Right hindlimb (tissue), 1 donor: ENCODE measurements around the gene TRIM65.
"Not testable (repeated sequence)": the region's sequence is repeated elsewhere in the genome, so short reads cannot be mapped to it uniquely, and the experiment has no call there.

ENCODE experiments used
- DNase-seq: peaks from one replicate; pipeline ENCODE4 v3.0.0-alpha.2; 2018

TRIM65 gene

DNA sequence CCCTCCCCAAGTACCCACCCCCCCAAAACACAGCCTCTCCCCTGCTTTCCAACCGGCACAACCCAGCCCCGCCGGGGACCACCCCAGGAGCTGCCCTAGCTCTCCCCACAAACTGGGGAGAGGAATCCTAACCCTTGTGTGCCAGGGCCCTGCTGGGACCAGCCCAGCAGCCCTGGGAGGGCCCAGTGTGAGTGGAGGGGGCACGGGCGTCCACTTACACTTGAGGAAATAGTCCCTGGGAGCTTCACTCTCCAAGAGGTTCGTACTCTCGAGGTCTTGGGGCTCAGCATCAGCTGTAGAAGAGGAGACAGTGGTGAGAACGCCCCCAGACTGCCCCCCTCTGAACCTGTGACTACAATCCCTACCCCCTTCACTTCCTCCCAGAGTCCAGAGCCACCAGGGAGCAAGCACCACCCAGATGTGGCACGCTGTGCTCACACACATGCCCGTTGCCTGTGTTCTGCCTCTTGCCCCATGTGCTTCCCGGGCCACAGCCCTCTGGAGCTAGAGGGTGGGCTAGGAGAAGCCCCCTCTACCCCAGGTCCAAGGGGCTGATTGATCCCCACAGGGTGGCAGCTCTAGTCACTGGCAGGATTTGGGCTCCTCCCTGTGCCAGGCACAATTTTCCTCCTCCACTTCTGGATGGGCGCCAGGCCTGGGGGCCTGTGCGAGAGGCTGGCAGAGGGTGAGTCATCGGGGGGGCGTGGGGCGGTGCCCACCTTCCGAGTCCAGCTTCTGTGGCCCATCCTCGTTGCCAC is 21.4 kb downstream of the TRIM65 start:
- no peak for DNase-seq

DNA sequence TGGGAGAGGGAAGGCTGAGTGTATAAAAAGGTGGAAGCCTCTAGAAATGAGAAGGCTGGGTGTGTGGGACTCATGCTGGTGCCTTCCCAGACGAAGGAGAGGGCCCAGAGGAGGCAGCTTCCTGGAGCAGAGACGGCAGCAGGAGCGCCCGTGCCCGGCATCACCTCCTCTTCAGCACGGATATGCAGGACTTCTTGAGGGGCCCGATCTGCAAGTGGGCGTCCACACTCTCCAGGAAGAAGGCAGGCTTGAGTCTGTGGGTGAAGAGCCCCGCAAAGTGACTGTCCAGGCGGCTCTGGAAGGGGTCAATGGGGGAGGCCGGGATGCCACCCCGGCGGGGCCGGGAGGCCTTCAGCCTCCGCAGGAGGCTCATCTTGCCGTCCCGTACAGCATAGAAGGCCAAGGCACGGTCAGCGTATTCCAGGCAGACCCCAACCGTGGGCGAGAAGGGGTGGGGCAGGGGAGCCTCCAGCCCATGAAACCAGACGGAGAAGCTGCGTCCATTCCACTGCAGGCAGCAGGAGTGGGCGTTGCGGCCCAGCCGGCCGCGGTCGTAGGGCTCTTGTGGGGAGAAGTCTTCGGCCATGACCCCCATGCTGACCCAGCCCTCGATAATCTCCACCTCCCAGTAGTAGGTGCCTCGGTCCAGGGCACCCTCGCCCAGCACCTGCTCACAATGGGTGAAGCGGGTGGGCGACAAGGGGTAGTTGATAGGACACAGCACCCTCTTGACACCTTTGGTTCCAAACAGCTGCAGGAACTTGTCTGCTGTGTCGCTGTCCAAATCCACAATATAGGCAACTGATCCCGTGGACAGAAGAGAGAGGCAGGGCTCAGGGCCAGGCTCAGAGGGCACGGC is 22.2 kb downstream of the TRIM65 start:
- DNase-seq = no peak

DNA sequence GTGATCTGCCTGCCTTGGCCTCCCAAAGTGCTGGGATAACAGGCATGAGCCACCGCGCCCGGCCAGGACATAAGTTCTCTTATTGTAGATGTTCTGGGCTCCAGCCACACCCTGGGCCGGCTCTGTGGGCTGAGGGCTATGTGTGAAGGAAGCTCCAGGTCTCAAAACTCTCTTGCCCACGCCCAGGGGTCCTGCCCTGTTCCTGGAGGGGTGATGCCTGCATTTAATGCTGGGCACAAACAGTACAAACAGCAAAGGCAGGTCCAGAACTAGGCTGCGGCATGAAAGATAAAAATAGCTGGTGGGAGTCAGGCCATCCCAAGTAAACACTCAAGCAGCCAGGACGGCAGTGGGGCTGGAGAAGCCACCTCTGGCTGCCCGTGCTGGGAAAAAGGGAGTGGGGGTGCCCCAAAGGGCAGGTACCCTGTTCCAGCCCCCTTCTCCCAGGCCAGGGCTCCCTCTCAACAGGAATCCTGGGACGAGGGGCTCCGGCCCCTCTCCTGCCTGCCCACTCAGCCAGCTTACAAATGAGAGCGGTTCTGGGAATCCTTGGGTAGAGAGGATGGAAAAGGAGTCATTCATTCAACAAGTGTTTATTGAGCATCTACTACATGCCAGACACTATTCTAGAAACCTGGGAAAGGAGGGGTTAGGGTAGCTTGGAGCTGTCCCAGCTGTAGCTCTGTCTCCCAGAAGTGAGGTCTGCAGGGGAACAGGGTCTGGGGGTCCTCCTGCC is 23.0 kb downstream of the TRIM65 start:
- no peak for DNase-seq

DNA sequence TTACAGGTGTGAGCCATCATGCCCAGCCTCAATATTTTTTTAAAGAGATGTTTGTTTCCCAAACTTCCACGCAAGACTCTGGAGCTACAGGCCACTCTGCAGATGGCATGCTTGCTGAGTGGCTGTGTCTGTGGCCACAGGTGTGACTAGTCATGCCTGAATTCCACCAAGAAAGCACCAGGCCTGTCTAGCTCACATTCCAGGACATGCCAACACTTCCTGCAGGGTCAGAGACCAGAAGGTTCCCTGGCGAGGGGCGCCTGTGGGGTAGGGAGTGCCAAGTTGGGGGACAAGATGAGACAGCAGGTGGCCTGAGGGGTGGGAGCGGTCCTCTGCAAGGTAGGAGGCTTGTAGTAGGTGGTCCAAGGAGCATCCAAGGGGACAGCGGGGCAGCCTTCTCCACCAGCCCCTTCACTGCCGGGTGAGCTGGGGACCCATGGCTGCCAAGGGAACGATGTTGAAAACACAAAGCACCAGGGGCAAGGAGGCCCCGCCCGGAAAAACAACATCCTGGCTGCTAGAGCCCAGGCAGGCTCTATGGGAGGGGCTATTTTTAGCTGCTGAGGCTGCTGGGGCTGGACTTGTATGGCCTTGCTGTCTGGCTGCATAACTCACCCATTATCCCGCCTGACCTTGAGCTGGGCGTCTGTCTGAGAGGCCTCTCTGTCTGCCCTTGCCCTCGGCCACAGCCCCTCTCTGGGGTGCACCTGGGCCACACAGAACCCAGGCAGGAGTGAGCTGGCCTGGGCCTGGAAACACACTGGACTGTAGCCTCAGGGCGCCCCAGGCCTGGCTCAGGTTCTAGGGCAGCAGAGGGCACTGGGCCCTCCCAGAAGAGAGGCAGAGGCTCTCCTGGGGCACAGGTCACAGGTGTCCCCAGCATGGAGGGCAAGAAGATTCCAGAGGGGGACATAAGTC is 24.1 kb downstream of the TRIM65 start:
- peak; percentile 83 for DNase-seq

DNA sequence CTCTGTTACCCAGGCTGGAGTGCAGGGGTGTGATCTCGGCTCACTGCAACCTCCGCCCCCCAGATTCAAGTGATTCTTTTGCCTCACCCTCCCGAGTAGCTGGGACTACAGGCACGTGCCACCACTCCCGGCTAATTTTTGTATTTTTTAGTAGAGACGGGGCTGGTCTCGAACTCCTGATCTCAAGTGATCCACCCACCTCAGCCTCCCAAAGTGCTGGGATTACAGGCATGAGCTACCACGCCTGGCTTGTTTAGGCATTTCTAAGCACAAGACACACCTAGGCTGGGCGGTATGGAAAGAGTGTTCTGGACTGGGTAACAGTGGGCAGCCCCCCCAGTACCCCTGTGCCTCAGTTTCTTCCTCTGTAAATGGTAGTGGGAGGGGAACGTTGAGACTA is 26.5 kb downstream of the TRIM65 start:
- DNase-seq = not testable (repeated sequence)

DNA sequence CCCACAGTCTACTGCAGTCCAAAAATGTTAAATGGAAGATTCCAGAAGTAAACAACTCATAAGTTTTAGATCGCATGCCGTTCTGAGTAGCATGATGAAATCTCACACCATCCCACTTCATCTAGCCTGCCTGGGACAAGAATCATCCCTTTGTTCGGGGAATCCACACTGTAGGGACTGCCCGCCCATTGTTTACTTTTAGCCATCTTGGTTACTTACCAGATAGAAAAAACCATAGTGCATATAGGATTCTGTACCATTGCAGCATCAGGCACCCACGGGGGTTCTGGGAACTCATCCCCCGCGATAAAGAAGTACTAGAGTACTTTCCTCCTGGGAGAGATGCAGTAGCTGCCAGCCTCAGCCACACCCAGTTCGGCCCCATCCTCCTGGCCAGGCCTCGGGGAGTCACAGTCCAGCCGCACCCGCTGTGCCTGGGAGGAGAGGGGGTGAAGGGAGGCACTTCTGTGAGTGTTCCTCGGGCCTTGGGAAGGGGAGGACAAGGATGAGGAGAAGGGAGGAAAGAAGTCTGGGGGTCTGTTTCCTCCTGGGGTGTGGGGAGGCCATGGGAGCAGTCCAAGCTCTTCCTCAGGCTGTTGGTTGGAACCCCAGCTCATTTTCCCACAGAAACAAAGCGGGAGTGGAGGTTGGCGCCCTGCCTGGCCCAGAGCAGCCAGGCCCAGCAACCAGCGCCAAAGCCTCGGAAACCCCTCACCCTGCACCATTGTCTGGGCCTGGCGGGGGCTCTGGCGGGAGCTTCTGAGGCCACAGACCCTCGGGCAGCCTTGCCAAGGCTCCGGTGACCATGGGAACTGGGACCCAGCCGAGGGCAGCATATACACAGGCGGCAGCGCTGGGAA is 27.2 kb downstream of the TRIM65 start:
- peak; percentile 69 for DNase-seq

DNA sequence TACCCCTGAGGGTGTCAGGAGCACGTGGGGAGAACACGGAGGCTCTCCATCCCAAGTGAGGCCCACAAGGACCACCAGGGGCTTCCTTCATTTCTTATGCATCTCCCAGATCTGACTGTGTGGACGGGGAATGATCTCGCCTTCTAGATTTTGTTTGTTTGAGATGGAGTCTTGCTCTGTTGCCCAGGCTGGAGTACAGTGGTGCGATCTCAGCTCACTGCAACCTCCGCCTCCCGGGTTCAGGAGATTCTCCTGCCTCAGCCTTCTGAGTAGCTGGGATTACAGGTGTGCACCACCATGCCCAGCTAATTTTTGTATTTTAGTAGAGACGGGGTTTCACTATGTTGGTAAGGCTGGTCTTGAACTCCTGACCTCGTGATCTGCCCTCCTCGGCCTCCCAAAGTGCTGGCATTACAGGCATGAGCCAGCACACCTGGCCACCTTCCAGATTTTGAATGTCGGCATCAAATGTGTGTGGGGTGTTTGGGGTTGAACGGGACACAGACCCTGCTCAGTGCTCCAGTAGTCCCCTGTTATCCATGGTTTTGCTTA is 27.9 kb downstream of the TRIM65 start:
- not testable (repeated sequence) for DNase-seq

DNA sequence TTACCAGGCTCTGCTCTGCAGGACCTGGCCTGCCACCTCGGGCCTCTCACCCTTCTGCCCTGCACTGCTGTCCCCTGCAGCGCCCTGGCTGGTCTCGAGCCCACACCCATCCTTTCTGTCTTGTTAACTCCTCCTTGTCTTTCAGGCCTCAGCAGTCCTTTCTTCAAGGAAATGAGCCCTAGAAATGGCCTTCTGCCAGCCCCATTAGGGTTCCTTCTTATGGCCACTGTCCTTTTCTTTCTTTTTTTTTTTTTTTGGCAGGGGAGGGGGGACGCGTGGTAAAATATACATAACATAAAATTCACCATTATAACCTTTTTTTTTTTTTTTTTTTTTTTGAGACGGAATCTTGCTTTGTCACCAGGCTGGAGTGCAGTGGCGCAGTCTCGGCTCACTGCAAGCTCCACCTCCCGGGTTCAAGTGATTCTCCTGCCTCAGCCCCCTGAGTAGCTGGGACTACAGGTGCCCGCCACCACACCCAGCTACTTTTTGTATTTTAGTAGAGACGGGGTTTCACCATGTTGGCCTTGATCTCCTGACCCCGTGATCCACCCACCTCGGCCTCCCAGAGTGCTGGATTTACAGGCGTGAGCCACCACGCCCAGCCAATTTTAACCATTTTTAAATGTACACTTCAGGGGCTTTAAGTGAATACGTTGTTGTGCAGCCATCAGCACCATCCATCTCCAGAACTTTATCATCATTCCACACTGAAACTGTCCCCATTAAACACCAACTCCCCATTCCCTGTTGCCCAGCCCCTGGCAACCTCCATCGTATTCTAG is 31.2 kb downstream of the TRIM65 start:
- DNase-seq = not testable (repeated sequence)

DNA sequence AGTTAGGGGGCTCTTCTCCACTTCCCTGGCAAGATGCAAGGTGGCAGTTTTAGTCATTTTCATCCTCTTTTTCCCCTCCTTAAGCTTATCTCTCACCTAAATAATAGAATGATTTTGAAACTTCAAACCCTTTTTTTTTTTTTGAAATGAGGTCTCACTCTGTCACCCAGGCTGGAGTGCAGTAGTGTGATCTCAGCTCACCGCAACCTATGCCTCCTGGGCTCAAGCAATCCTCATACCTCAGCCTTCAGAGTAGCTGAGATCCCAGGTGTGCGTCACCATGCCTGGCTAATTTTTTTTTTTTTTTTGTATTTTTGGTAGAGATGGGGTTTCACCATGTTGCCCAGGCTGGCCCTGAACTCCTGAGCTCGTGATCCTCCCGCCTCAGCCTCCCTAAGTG is 31.9 kb downstream of the TRIM65 start:
- not testable (repeated sequence) for DNase-seq

DNA sequence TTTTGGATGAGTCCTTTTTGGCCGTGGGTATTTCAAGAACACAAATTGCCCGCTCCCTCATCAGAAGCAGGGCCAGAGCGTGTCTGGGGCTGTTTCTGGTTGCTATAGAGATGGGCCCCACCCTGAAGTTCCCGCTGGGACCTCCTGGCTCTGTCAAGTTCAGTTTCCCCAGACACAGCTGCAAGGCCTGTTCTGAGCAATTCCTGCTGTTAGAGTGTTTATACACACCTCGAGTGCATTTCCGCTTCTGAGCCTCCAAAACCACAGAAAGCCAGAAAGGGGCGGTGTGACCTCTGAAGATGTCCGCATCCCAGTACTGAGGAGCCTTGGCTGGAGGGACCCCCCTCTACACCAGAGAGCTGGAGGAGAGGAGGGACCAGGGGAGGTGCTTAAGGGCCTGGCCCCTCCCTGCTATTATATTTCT is 32.3 kb downstream of the TRIM65 start:
- peak; percentile 89 for DNase-seq

DNA sequence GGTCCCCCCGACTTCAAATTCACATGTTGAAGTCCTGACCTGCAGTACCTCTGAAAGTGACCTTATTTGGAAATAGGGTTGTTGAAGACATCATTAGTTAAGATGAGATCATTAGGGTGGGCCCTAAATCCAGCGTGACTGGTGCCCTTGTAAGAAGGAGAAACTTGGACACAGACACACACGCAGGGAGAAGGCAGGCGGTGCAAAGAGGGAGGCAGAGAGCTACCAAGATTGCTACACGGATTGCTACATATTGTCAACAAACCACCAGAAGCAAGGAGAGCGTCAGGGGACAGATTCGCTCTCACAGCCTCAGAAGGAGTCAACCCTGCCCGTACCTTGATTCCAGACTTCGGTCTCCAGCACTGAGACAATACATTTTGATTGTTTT is 34.8 kb downstream of the TRIM65 start:
- DNase-seq = no peak

DNA sequence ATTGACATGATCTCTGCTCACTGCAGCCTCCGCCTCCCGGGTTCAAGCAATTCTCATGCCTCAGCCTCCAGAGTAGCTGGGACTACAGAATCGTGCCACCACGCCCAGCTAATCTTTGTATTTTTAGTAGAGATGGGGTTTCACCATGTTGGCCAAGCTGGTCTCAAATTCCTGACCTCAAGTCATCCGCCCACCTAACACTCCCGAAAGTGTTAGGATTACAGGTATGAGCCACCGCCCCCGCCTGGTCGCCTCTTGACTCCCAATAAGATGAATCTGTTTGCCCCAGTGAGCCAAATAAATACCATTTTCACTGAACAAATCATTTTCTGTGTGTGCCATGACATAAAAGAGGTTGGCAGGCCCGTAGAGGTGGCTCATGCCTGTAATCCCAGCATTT is 37.4 kb downstream of the TRIM65 start:
- DNase-seq = not testable (repeated sequence)

DNA sequence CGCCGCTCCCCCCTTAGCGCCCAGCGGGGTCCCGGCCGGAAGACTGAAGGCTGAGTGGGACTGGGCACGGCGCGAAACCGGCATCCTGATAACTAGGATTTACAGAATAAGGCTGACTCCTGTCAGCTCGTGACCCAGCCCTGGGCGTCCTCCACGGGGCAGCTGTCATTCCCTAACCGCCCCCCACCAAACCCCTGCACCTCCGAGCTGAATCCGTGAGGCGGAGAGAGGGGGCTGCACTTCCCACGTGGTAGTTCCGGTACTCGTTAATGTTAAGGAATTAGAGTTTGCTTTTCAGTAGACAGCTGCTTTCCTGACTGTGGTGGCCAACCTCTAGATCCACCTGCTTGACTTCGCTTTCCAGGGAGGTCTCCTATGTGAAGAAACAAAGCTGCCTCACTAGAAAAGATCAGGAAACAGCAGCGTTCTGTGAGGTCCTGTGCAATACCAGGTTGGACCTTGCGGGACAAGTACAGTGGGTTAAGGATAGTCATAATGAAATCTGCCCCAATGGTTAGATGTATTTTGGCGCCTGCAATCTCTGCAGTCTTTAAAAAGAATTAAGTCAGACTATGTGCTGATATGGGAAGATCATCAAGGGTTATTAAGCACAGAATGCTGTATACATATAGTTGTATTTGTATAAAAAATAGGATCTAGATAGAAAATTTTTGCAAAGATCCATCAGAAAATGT is 40.5 kb downstream of the TRIM65 start:
- DNase-seq = no peak

DNA sequence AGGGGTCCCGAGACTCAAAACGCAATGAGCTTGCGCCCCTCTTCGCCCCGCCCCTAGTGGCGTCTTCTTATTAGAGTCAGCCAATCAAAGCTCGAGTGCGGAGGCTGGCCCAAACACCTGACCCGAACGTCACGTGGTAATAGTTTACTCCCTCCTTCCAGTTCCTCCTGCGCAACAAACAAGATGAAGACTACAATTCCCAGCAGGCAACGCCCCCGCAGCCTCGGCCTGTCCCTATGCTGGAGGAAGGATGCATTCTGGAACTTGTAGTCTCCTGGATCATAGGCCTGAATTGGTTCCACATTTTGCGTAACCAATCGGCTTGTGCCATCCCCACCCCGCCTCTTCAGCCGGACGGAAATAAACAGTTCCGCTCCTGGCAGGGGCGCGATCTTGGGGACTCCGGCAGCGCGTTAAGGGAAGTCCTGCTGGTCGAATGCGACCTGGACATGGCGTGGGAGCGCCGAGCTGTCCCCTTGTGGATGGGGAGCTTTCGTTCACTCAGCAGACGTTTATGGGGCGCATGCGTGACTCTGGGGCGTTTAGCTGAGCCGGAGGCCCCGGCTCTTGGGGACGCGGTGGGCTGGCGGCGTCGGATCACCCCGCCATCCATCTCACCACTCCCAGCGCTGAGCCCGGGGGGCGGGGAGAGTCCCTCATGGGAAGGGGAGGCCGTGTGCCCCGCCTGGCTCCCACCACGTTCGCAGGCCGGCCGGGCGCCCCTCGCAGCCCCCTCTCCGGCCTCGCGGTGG is 41.3 kb downstream of the TRIM65 start, which contains the start of gene WBP2:
Gene WBP2 (minus strand): TSS at position 26 of the 752 bp plus-strand sequence. CDS start 38 bp downstream, outside the sequence.
- DNase-seq = peak; percentile 99

DNA sequence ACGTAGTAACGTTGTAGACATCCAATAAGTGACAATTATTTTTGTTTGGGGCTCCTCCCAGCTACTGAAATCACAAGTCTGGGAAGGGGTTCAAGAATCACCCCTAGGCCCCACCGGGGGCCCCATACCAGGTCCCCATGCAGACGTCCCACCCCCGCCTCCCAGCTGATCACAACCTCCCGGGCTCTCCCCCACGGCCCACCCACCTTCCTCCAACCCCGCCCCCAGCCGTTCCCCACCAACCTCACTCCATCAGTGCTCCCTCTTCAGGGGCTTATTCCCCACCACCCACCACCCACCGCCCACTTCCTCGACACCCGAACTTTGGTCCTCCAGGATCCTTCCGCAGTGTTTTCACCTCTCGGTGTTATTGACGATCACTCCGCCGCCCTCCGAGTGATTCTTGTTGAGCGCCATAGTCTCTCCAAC is 41.9 kb downstream of the TRIM65 start:
- DNase-seq = no peak

DNA sequence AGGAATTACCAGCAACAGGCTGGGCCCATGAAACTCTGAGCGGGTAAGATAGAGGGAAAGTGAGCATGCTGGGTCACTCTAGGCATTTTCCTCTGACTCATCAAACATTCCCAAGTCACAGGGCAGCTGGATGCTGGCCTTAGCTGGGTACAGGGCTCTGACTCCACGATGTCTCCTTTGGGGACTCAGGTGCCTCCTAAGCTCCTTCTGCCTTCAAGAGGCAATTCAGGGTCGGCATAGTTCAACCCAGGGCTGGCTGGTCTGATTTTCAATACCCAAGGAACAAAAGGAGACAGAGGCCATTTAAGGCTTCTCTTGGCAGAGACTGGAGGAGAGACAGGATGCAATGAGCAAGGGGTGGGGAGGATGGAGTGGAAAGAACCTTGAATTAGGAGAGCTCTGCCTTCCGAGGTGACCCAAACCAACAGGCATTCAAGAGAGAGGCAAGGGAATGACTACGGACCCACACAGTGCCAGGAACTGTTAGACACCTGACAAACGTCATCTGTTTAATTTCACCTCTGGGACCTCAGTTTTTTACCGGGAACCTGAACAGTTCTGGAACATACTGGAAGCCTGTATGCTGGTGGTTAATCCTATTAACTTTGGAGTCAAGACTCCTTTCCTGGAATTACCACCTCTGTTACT is 42.5 kb downstream of the TRIM65 start:
- no peak for DNase-seq

DNA sequence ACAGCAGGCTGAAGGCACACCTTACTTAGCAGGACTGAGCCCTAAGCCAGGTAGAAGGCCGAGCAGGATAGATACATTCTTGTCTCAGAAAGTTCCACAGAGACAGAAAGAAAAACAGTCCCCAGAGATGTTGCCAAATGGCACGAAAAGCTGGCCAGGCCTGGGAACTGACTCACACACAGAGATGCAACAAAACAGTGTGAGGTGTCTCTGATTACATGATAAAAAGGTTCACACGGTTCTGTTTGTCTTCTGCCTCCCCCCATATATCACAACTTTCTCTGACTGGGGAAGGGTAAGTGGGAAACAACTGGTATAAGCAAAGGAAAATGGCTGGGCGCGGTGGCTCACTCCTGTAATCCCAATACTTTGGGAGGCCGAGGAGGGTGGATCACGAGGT is 43.3 kb downstream of the TRIM65 start:
- no peak for DNase-seq

DNA sequence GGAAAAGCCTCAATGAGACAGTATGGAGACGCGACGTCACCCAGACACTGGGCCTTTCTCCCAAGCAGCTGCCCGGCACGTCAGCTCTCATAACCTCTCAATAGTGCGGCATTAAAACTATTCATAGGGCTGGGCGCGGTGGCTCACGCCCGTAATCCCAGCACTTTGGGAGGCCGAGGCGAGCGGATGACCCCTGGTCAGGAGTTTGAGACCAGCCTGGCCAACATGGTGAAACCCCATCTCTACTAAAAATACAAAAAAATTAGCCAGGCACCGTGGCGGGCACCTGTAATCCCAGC is 45.1 kb downstream of the TRIM65 start:
- DNase-seq = not testable (repeated sequence)
